ENCODE results near the gene SCO1. TPM values are rescaled to one million over a fixed set of nuclear protein-coding genes. Genes with fewer than 3 reads are reported as not detected.

The SCO1 gene
- total and polyA plus RNA-seq, 10 of the 15 experiments (the other 5 are each of a cell fraction or from before 2014, with no cell fraction given), result 8.2 to 73.0 (median 37.1) TPM

GRCh38 chr17:10738521-10739258 is 41.4 kb upstream of the SCO1 start:
- H3K27me3 ChIP-seq (replicated peaks in 1 of 2; ENCODE audit: control insufficient read depth in 2 of 2, insufficient read depth in 2 of 2, low read length in 1 of 2), result no peaks in the 10 kb centered on the region
- ATAC-seq (no peak), FAIRE-seq (no peak), DNase-seq (ENCODE audit: low read depth, low spot score) (no peak)
- H2AFZ ChIP-seq (ENCODE audit: control insufficient read depth, low read depth, low read length), result no peak overlapping the region
- intact Hi-C loops (cut with micrococcal nuclease; ENCODE audit: unreplicated experiment), result loop anchor here (10.0 kb wide), 1 partner anchor 104 kb away; no protein-coding TSS in a partner anchor
- no peak overlapping the region for H3K4me2 ChIP-seq (ENCODE audit: control insufficient read depth, insufficient read depth)
- no peak overlapping the region for H3K4me3 ChIP-seq
- WGBS (ENCODE audit: insufficient coverage, insufficient replicate concordance, low lambda C conversion rate, missing lambda C conversion rate), result 2% methylated on average over 5 of the region's 5 CpGs
- no peaks in the 10 kb centered on the region for H3K79me2 ChIP-seq (ENCODE audit: control insufficient read depth, insufficient read depth, low read length)
- no peaks in the 10 kb centered on the region for H3K9me3 ChIP-seq (replicated peaks; ENCODE audit: control insufficient read depth, insufficient read depth, low read length)
- ChIA-PET CTCF (no interaction called here), POLR2A (no interaction called here), RAD21 (ENCODE audit: unreplicated experiment) (no interaction called here), SMC1A (ENCODE audit: uncharacterized antibody, unreplicated experiment) (no interaction called here)
- no peaks in the 10 kb centered on the region for H3K36me3 ChIP-seq (ENCODE audit: control insufficient read depth in 2 of 2, insufficient read depth in 2 of 2, low read length in 1 of 2)
- BruUV-seq (replicated peaks), result no TSS peak
- H3K27ac ChIP-seq (ENCODE audit: control insufficient read depth, insufficient read depth), result no peak overlapping the region
- TF ChIP-seq CHD4 (IDR thresholded peaks at IDR 0.05) (no peak), ATF3 (IDR thresholded peaks at IDR 0.05; ENCODE audit: borderline replicate concordance, extremely low read depth, low read depth, low read length) (no peak), NRF1 (conservative IDR thresholded peaks at IDR 0.05; ENCODE audit: low read depth, low read length) (no peak)
- in situ Hi-C loops (cut with MboI), result loop anchor here (5.0 kb wide), 1 partner anchor 109 kb away; no protein-coding TSS in a partner anchor
- H4K20me1 ChIP-seq (ENCODE audit: control insufficient read depth, insufficient read depth), result no peaks in the 10 kb centered on the region
- no peak overlapping the region for H3K9ac ChIP-seq (ENCODE audit: control insufficient read depth, insufficient read depth, low read length)
- no peaks in the 10 kb centered on the region for H3K4me1 ChIP-seq (ENCODE audit: control insufficient read depth, insufficient read depth, low read length)

GRCh38 chr17:10737736-10738135 is 40.4 kb upstream of the SCO1 start:
- no peak for ATAC-seq
- Histone ChIP-seq H3K4me2 (ENCODE audit: control insufficient read depth, insufficient read depth) (no peak overlapping the region), H3K9ac (ENCODE audit: control insufficient read depth, insufficient read depth, low read length) (no peak overlapping the region), H3K4me1 (ENCODE audit: control insufficient read depth, insufficient read depth, low read length) (no peaks in the 10 kb centered on the region), H2AFZ (ENCODE audit: control insufficient read depth, low read depth, low read length) (no peak overlapping the region), H3K4me3 (no peak overlapping the region), H4K20me1 (ENCODE audit: control insufficient read depth, insufficient read depth) (no peaks in the 10 kb centered on the region), H3K36me3 (ENCODE audit: control insufficient read depth in 2 of 2, insufficient read depth in 2 of 2, low read length in 1 of 2) (no peaks in the 10 kb centered on the region), H3K27ac (ENCODE audit: control insufficient read depth, insufficient read depth) (no peak overlapping the region), H3K9me3 (replicated peaks; ENCODE audit: control insufficient read depth, insufficient read depth, low read length) (no peaks in the 10 kb centered on the region), H3K79me2 (ENCODE audit: control insufficient read depth, insufficient read depth, low read length) (no peaks in the 10 kb centered on the region), H3K27me3 (replicated peaks in 1 of 2; ENCODE audit: control insufficient read depth in 2 of 2, insufficient read depth in 2 of 2, low read length in 1 of 2) (no peaks in the 10 kb centered on the region; a peak in 1 of 4 replicates)
- DNase-seq (ENCODE audit: low read depth, low spot score), result no peak
- no peak for FAIRE-seq
- CTCF ChIA-PET, result interaction anchor here (0.8 to 2.0 kb wide), 5 partner anchors 12 to 217 kb away, joined by 3 to 16 read pairs (median 10); no protein-coding TSS in a partner anchor
- POLR2A ChIA-PET, result no interaction called here
- 25% methylated on average over 3 of the region's 3 CpGs for WGBS (ENCODE audit: insufficient coverage, insufficient replicate concordance, low lambda C conversion rate, missing lambda C conversion rate)
- in situ Hi-C loops (cut with MboI), result loop anchor here (5.0 kb wide), 1 partner anchor 110 kb away; no protein-coding TSS in a partner anchor
- RAD21 ChIA-PET (ENCODE audit: unreplicated experiment), result no interaction called here
- SMC1A ChIA-PET (ENCODE audit: uncharacterized antibody, unreplicated experiment), result interaction anchor here (0.6 to 1.5 kb wide), 3 partner anchors 27 to 106 kb away, joined by 3 read pairs; no protein-coding TSS in a partner anchor
- BruUV-seq (replicated peaks), result no TSS peak
- intact Hi-C loops (cut with micrococcal nuclease; ENCODE audit: unreplicated experiment), result loop anchor here (1.0 to 10.0 kb wide), 2 partner anchors 103 to 108 kb away; no protein-coding TSS in a partner anchor
- TF ChIP-seq CUX1 (IDR thresholded peaks at IDR 0.05; ENCODE audit: insufficient replicate concordance, low read depth, low read length) (no peak), CEBPZ (IDR thresholded peaks at IDR 0.05; ENCODE audit: low read depth, low read length) (no peak), JUNB (IDR thresholded peaks at IDR 0.05) (no peak)

Data from GM12878 (cell line).